Muscle of leg (tissue), 11 donors: Measurements from ENCODE around the gene TTC6. TPM values are rescaled to one million over a fixed set of nuclear protein-coding genes. Genes with fewer than 3 reads are reported as not detected.

Experiments
- DNase-seq: peaks from one replicate; pipeline ENCODE4 v3.0.0; 2013
- H3K27ac ChIP-seq: one replicate; pipeline ENCODE4 v1.5.1; 2013; ENCODE audit warnings: mild to moderate bottlenecking, low read length, control low read depth
- H3K27me3 ChIP-seq: one replicate; pipeline ENCODE4 v1.6.1; 2013; ENCODE audit warnings: low read length; ENCODE audit not compliant: control insufficient read depth, insufficient read depth
- H3K36me3 ChIP-seq: one replicate; pipeline ENCODE4 v1.6.1; 2013; ENCODE audit warnings: low read length; ENCODE audit not compliant: control insufficient read depth, insufficient read depth
- H3K4me1 ChIP-seq: one replicate; pipeline ENCODE4 v1.6.1; 2013; ENCODE audit warnings: low read length; ENCODE audit not compliant: control insufficient read depth, insufficient read depth
- H3K4me3 ChIP-seq: one replicate; pipeline ENCODE4 v1.5.1; 2013; ENCODE audit warnings: low read length, control low read depth
- H3K9me3 ChIP-seq: replicated peaks from 2 replicates; pipeline ENCODE4 v1.6.1; 2013; ENCODE audit warnings: low read depth, low read length; ENCODE audit not compliant: control insufficient read depth
- WGBS: methylation state at CpG from one replicate; pipeline ENCODE4 v1.1.5; 2013; ENCODE audit warnings: missing lambda C conversion rate; ENCODE audit not compliant: insufficient coverage; 5-methylcytosine and 5-hydroxymethylcytosine counted together
- polyA plus RNA-seq, 8 donors: library from polyadenylated mRNA; unstranded; fragments of 120-200 nt; gene quantifications; one replicate each; pipeline versions ENCODE4 v1.2.1 to v1.2.3, GENCODE V29; 2013; ENCODE audit warnings: inconsistent platforms in 1 of 8, low replicate concordance in 1 of 8; ENCODE audit not compliant: insufficient read length in 8 of 8, insufficient read depth in 1 of 8
- total RNA-seq: library from RNA; stranded (reverse); fragments of 120-200 nt; gene quantifications from one replicate; pipeline ENCODE4 v1.2.4, GENCODE V29; 2013

Gene TTC6
- total and polyA plus RNA-seq, 9 donors = 0.12 to 0.66 (median 0.24) TPM; not detected in 5

GRCh38 chr14:37591311-37591940, 4.0 kb upstream of the TTC6 start:
- H3K9me3 ChIP-seq = no peaks in the 10 kb centered on the region
- no peak for DNase-seq
- peaks cover 77% of the 10 kb centered on the region for H3K27me3 ChIP-seq
- 2% methylated on average over 45 of the region's 45 CpGs for WGBS
- peaks cover 30% of the 10 kb centered on the region for H3K4me1 ChIP-seq
- H3K27ac ChIP-seq = no peak overlapping the region
- no peak overlapping the region for H3K4me3 ChIP-seq
- no peaks in the 10 kb centered on the region for H3K36me3 ChIP-seq

GRCh38 chr14:37591941-37592481, 3.4 kb upstream of the TTC6 start:
- Histone ChIP-seq H3K4me3 (no peak overlapping the region), H3K27ac (no peak overlapping the region), H3K36me3 (no peaks in the 10 kb centered on the region), H3K4me1 (peaks cover 30% of the 10 kb centered on the region), H3K9me3 (no peaks in the 10 kb centered on the region), H3K27me3 (peaks cover 81% of the 10 kb centered on the region)
- no peak for DNase-seq
- whole genome bisulfite sequencing = 1% methylated on average over 58 of the region's 58 CpGs

GRCh38 chr14:37592482-37593408, 2.7 kb upstream of the TTC6 start:
- H3K4me1 ChIP-seq = peaks cover 29% of the 10 kb centered on the region
- DNase-seq = no peak
- no peak overlapping the region for H3K27ac ChIP-seq
- no peaks in the 10 kb centered on the region for H3K9me3 ChIP-seq
- H3K4me3 ChIP-seq = no peak overlapping the region
- peaks cover 83% of the 10 kb centered on the region for H3K27me3 ChIP-seq
- 3% methylated on average over 34 of the region's 42 CpGs for WGBS
- H3K36me3 ChIP-seq = no peaks in the 10 kb centered on the region

- peaks cover 83% of the 10 kb centered on the region for H3K27me3 ChIP-seq
Observed at GRCh38 chr14:37593511-37594237, 1.8 kb upstream of the TTC6 start.

GRCh38 chr14:37594238-37594970, 1.0 kb upstream of the TTC6 start:
- WGBS = 1% methylated on average over 52 of the region's 56 CpGs
- peaks cover 34% of the 10 kb centered on the region for H3K4me1 ChIP-seq

More at GRCh38 chr14:37593511-37594237, 1.8 kb upstream of the TTC6 start:
- Histone ChIP-seq H3K36me3 (no peaks in the 10 kb centered on the region), H3K4me3 (no peak overlapping the region), H3K9me3 (no peaks in the 10 kb centered on the region), H3K4me1 (peaks cover 29% of the 10 kb centered on the region), H3K27ac (no peak overlapping the region)
- WGBS = no CpG with 5 or more reads among the region's 14 CpGs
- DNase-seq = no peak

GRCh38 chr14:37595809-37596621, 586 bp downstream of the TTC6 start:
- Histone ChIP-seq H3K4me3 (no peak overlapping the region), H3K4me1 (peaks cover 40% of the 10 kb centered on the region), H3K27ac (no peak overlapping the region), H3K36me3 (no peaks in the 10 kb centered on the region), H3K9me3 (no peaks in the 10 kb centered on the region), H3K27me3 (peaks cover 94% of the 10 kb centered on the region)
- WGBS = 4% methylated on average over 34 of the region's 46 CpGs
- DNase-seq = no peak

More at GRCh38 chr14:37594238-37594970, 1.0 kb upstream of the TTC6 start:
- Histone ChIP-seq H3K9me3 (no peaks in the 10 kb centered on the region), H3K27ac (no peak overlapping the region), H3K27me3 (peaks cover 83% of the 10 kb centered on the region), H3K36me3 (no peaks in the 10 kb centered on the region), H3K4me3 (peak overlapping the region; percentile 22)
- DNase-seq = peak; percentile 85

GRCh38 chr14:37596790-37597472, 1.5 kb downstream of the TTC6 start:
- no CpG with 5 or more reads among the region's 7 CpGs for WGBS
- peaks cover 35% of the 10 kb centered on the region for H3K4me1 ChIP-seq
- DNase-seq = no peak

GRCh38 chr14:37597538-37597913, 2.1 kb downstream of the TTC6 start:
- DNase-seq = no peak
- H3K27me3 ChIP-seq = peaks cover 94% of the 10 kb centered on the region

More at GRCh38 chr14:37596790-37597472, 1.5 kb downstream of the TTC6 start:
- Histone ChIP-seq H3K27me3 (peaks cover 94% of the 10 kb centered on the region), H3K27ac (no peak overlapping the region), H3K36me3 (no peaks in the 10 kb centered on the region), H3K4me3 (no peak overlapping the region), H3K9me3 (no peaks in the 10 kb centered on the region)

More at GRCh38 chr14:37597538-37597913, 2.1 kb downstream of the TTC6 start:
- no peak overlapping the region for H3K27ac ChIP-seq
- H3K4me3 ChIP-seq = no peak overlapping the region
- no peaks in the 10 kb centered on the region for H3K9me3 ChIP-seq
- H3K4me1 ChIP-seq = peaks cover 34% of the 10 kb centered on the region
- H3K36me3 ChIP-seq = no peaks in the 10 kb centered on the region
- WGBS = 3% methylated on average over 16 of the region's 20 CpGs
